Measurements from ENCODE around the gene LAX1. TPM values are rescaled to one million over a fixed set of nuclear protein-coding genes. Genes with fewer than 3 reads are reported as not detected.
A peak's percentile ranks its signal among the peaks of the same experiment; 100 is the strongest.

LAX1 gene, protein sequence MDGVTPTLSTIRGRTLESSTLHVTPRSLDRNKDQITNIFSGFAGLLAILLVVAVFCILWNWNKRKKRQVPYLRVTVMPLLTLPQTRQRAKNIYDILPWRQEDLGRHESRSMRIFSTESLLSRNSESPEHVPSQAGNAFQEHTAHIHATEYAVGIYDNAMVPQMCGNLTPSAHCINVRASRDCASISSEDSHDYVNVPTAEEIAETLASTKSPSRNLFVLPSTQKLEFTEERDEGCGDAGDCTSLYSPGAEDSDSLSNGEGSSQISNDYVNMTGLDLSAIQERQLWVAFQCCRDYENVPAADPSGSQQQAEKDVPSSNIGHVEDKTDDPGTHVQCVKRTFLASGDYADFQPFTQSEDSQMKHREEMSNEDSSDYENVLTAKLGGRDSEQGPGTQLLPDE
- total RNA-seq = 10 to 100 TPM; 20.7 to 21.1 TPM

GRCh38 chr1:203765029-203765837 lies at the start of gene LAX1:
TSS of gene LAX1 (plus strand) at chr1:203765183. CDS start at chr1:203765566, 383 bp downstream.
- no peaks in the 10 kb centered on the region for H3K9me3 Mint-ChIP-seq
- TF ChIP-seq CTCF (IDR thresholded peaks at IDR 0.05) = no peak
- H3K36me3 Mint-ChIP-seq (ENCODE audit: low read depth) = peaks cover 32% of the 10 kb centered on the region
- H3K4me3 Mint-ChIP-seq = peak within 1 kb of the TSS; percentile 98
- no peaks in the 10 kb centered on the region for H3K27me3 Mint-ChIP-seq
- peak; percentile 92 for DNase-seq
- H3K27ac Mint-ChIP-seq = peak within 1 kb of the TSS; percentile 99
- intact Hi-C loops (cut with micrococcal nuclease) = no loop called here
- POLR2A ChIA-PET = interaction anchor here (0.5 to 3.1 kb wide), 37 partner anchors 10 to 647 kb away, joined by 3 to 39 read pairs (median 5); partner anchors contain the start of genes ZBED6 and ZC3H11A
- peaks cover 43% of the 10 kb centered on the region for H3K4me1 Mint-ChIP-seq (ENCODE audit: low read depth)
- ATAC-seq = peak; percentile 86
- CTCF ChIA-PET = interaction anchor here (0.6 to 2.4 kb wide), 11 partner anchors 11 to 498 kb away, joined by 3 to 11 read pairs (median 4); no protein-coding TSS in a partner anchor

DNA sequence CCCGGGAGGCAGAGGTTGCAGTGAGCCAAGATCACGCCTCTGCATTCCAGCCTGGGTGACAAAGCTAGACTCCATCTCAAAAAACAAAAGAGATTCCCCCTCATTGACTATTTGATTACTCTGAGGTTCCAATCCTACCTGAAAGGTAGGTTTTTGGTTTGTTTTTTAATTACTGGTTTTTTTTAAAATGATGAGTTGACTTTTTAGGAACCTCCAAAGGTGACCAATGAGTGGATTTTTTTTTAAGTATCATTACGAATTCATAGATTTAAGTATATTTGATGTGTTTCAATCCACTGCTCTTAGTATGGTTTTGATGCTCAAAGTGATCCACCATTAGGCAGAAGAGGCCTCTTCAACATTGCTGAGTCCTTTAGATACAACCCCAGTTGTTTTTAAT lies 47.9 kb upstream of the LAX1 start:
- no peak for DNase-seq

DNA sequence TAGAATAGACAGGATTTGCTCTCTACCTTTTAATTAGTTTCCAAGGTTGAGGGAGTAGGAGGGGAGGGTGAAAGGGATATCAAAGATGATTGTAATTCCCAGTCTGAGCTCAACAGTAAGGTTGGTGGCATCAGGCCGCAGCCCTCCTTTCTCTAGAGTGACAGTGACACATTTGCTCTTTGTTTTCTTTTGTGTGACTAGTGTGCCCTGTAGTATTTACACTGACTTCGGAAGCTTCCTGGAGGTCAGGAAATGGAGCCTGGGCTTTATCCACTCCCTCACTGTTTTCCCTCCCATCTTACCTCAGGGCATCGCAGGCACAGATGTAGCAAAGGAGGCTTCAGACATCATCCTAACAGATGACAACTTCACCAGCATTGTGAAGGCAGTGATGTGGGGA lies 44.7 kb upstream of the LAX1 start:
- H3K4me3 Mint-ChIP-seq = no peak overlapping the region
- no peak for TF ChIP-seq CTCF (IDR thresholded peaks at IDR 0.05)
- H3K36me3 Mint-ChIP-seq (ENCODE audit: low read depth) = peaks cover 6% of the 10 kb centered on the region
- no peak overlapping the region for H3K27ac Mint-ChIP-seq
- no peaks in the 10 kb centered on the region for H3K9me3 Mint-ChIP-seq
- H3K4me1 Mint-ChIP-seq (ENCODE audit: low read depth) = no peaks in the 10 kb centered on the region
- DNase-seq (no peak), ATAC-seq (no peak)
- ChIA-PET POLR2A (interaction anchor here (1.4 to 2.1 kb wide), 2 partner anchors 10 to 45 kb away, joined by 3 to 7 read pairs; partner anchors contain the start of gene LAX1), CTCF (interaction anchor here (0.7 to 1.4 kb wide), 3 partner anchors 18 to 94 kb away, joined by 3 to 4 read pairs (median 3); partner anchors contain the start of gene ATP2B4)
- intact Hi-C loops (cut with micrococcal nuclease) = no loop called here
- no peaks in the 10 kb centered on the region for H3K27me3 Mint-ChIP-seq

More for the DNA sequence above, 47.9 kb upstream of the LAX1 start:
- Mint-ChIP-seq H3K4me3 (no peak overlapping the region), H3K27me3 (no peaks in the 10 kb centered on the region), H3K9me3 (no peaks in the 10 kb centered on the region), H3K36me3 (ENCODE audit: low read depth) (no peaks in the 10 kb centered on the region), H3K27ac (no peak overlapping the region), H3K4me1 (ENCODE audit: low read depth) (no peaks in the 10 kb centered on the region)
- intact Hi-C loops (cut with micrococcal nuclease) = no loop called here
- ChIA-PET CTCF (interaction anchor here (1.4 to 1.8 kb wide), 3 partner anchors 14 to 213 kb away, joined by 3 to 6 read pairs (median 4); no protein-coding TSS in a partner anchor), POLR2A (no interaction called here)
- ATAC-seq = no peak
- no peak for TF ChIP-seq CTCF (IDR thresholded peaks at IDR 0.05)

DNA sequence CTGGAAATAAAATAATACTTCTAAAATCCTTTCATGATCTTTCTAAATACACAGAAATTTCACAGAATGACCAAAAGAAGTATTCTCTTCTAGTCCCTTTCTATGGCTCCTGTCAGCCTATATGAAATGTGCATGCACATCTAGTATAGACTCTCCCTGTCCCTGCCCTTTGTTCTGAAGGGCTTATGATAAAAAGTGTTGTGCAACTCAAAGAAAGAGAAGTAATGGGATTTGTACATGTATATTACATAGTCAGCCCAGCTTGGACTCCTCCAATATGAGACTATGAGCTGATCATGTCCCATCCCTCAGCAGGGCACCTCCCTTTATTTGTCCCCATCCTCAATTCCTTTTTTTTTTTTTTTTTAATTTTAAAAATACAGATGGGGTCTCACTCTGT lies 42.1 kb upstream of the LAX1 start:
- H3K4me1 Mint-ChIP-seq (ENCODE audit: low read depth) = no peaks in the 10 kb centered on the region
- no peak for DNase-seq
- H3K27me3 Mint-ChIP-seq = no peaks in the 10 kb centered on the region
- no peak for ATAC-seq
- H3K4me3 Mint-ChIP-seq = no peak overlapping the region
- ChIA-PET CTCF (interaction anchor here (1.0 kb wide), 1 partner anchor 219 kb away, joined by 3 read pairs; no protein-coding TSS in a partner anchor), POLR2A (interaction anchor here (0.7 kb wide), 1 partner anchor 63 kb away, joined by 3 read pairs; no protein-coding TSS in a partner anchor)
- intact Hi-C loops (cut with micrococcal nuclease) = no loop called here
- no peaks in the 10 kb centered on the region for H3K9me3 Mint-ChIP-seq
- no peak for TF ChIP-seq CTCF (IDR thresholded peaks at IDR 0.05)
- no peak overlapping the region for H3K27ac Mint-ChIP-seq
- H3K36me3 Mint-ChIP-seq (ENCODE audit: low read depth) = peaks cover 10% of the 10 kb centered on the region

Measured in activated CD8-positive, alpha-beta T cell treated with anti-CD3 and anti-CD28 coated beads for 36 hours (primary cell).